ENCODE results near the gene NEBL. TPM values are rescaled to one million over a fixed set of nuclear protein-coding genes. Genes with fewer than 3 reads are reported as not detected.
A peak's percentile ranks its signal among the peaks of the same experiment; 100 is the strongest.

Gene NEBL
- total RNA-seq, 1 experiment from 2014 or later: 11.5 TPM

- no peaks in the 10 kb centered on the region for H3K9me3 ChIP-seq (ENCODE audit: low read depth, low read length, poor library complexity, severe bottlenecking)
- TF ChIP-seq EZH2 (IDR thresholded peaks at IDR 0.05; ENCODE audit: borderline replicate concordance, low read depth, low read length, poor library complexity, severe bottlenecking) (no peak), CTCF (conservative IDR thresholded peaks at IDR 0.05; ENCODE audit: low read depth, low read length) (no peak)
- ChIA-PET POLR2A (ENCODE audit: low non-redundant PET) (no interaction called here), CTCF (no interaction called here)
- H3K4me1 ChIP-seq (ENCODE audit: insufficient read depth, low read length, poor library complexity, severe bottlenecking): no peaks in the 10 kb centered on the region
- H3K36me3 ChIP-seq (ENCODE audit: insufficient read depth, low read length, poor library complexity, severe bottlenecking): no peaks in the 10 kb centered on the region
- H3K27ac ChIP-seq (ENCODE audit: low read depth, low read length, poor library complexity, severe bottlenecking): no peak overlapping the region
- no peak for DNase-seq (ENCODE audit: low spot score)
- H3K4me3 ChIP-seq (ENCODE audit: low read depth, low read length, poor library complexity, severe bottlenecking): no peak overlapping the region
- no peaks in the 10 kb centered on the region for H3K27me3 ChIP-seq (replicated peaks; ENCODE audit: insufficient read depth, low read depth, low read length, poor library complexity)
- intact Hi-C loops (cut with micrococcal nuclease; ENCODE audit: unreplicated experiment): no loop called here
- no TSS peak for BruUV-seq (replicated peaks)
Observed at GRCh38 chr10:20879136-20879535, 18.0 kb downstream of the NEBL start.

DNA sequence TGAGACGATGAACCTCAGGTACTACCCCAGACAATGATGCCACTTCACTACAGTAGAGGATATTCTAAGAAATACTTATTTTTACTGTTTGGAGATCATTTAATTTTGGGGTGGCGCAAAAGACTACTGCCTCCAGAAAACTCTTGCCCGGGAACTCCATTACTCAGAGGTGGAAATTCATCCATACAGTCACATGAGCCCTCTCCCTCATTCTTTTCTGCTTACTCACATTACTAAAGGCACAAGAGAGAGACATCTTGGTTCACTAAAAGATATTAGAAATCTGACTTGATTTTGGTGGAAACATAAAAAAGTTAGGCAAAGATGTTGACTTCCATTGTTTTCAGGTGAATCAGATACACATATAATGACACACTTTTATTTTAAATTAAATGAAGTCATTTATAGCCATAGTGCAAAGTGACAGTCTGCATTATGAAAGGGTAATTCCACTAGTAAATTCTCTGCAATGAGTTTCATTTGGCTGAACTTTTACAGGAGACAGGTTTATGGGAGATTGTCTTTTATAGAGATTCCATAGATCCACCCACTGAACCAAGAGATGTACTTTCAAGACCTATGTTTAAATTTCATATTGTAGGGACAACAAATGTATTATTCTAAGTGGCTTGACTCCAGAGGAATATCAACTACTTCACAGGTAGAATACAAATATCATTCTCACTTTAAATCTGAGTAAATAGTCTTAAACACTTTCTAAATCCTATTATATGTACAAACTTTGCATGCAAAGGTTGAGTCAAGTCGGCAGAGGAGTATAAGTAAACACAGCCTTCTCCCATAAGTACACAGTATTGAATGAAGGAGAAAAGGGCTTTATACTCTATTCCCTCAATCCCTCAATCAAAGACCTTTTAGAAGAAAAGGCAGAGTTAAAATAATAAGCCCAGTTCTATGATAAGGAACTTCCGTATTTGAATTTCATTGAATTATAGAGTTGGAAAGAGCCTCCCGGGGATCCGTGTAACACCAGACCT lies 18.8 kb downstream of the NEBL start:
- Histone ChIP-seq H3K4me1 (ENCODE audit: insufficient read depth, low read length, poor library complexity, severe bottlenecking) (no peaks in the 10 kb centered on the region), H3K36me3 (ENCODE audit: insufficient read depth, low read length, poor library complexity, severe bottlenecking) (no peaks in the 10 kb centered on the region), H3K27ac (ENCODE audit: low read depth, low read length, poor library complexity, severe bottlenecking) (no peak overlapping the region), H3K27me3 (replicated peaks; ENCODE audit: insufficient read depth, low read depth, low read length, poor library complexity) (no peaks in the 10 kb centered on the region), H3K9me3 (ENCODE audit: low read depth, low read length, poor library complexity, severe bottlenecking) (no peaks in the 10 kb centered on the region), H3K4me3 (ENCODE audit: low read depth, low read length, poor library complexity, severe bottlenecking) (no peak overlapping the region)
- TF ChIP-seq EZH2 (IDR thresholded peaks at IDR 0.05; ENCODE audit: borderline replicate concordance, low read depth, low read length, poor library complexity, severe bottlenecking) (no peak), CTCF (conservative IDR thresholded peaks at IDR 0.05; ENCODE audit: low read depth, low read length) (no peak)
- ChIA-PET CTCF (no interaction called here), POLR2A (ENCODE audit: low non-redundant PET) (no interaction called here)
- intact Hi-C loops (cut with micrococcal nuclease; ENCODE audit: unreplicated experiment): no loop called here
- no peak for DNase-seq (ENCODE audit: low spot score)
- no TSS peak for BruUV-seq (replicated peaks)

DNA sequence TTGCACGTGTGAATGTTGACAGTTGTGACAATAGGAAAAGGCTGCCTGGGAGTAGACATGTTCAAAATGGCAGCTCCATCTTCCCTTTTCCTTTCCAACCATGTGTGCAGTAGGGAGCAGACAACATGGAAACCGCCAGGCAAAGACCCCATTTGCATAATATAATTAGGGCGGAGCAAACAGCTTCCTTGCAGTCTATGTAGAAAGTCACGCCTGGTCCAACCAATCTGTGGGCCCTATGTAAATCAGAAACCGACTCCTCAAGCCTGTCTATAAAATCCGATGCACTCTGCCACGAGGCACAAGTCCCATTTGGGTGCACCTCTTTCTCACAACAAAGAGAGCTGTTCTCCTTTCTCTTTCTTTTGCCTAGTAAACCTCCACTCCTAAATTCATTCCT lies 19.6 kb downstream of the NEBL start:
- DNase-seq (ENCODE audit: low spot score): peak; percentile 22
- Histone ChIP-seq H3K27me3 (replicated peaks; ENCODE audit: insufficient read depth, low read depth, low read length, poor library complexity) (no peaks in the 10 kb centered on the region), H3K36me3 (ENCODE audit: insufficient read depth, low read length, poor library complexity, severe bottlenecking) (no peaks in the 10 kb centered on the region), H3K27ac (ENCODE audit: low read depth, low read length, poor library complexity, severe bottlenecking) (no peak overlapping the region), H3K9me3 (ENCODE audit: low read depth, low read length, poor library complexity, severe bottlenecking) (no peaks in the 10 kb centered on the region), H3K4me1 (ENCODE audit: insufficient read depth, low read length, poor library complexity, severe bottlenecking) (no peaks in the 10 kb centered on the region), H3K4me3 (ENCODE audit: low read depth, low read length, poor library complexity, severe bottlenecking) (no peak overlapping the region)
- CTCF ChIA-PET: no interaction called here
- TF ChIP-seq CTCF (conservative IDR thresholded peaks at IDR 0.05; ENCODE audit: low read depth, low read length) (no peak), EZH2 (IDR thresholded peaks at IDR 0.05; ENCODE audit: borderline replicate concordance, low read depth, low read length, poor library complexity, severe bottlenecking) (no peak)
- POLR2A ChIA-PET (ENCODE audit: low non-redundant PET): no interaction called here
- intact Hi-C loops (cut with micrococcal nuclease; ENCODE audit: unreplicated experiment): no loop called here
- BruUV-seq (replicated peaks): no TSS peak

Measured in A673 (cell line).